ENCODE data around the gene SPECC1L.
"Not testable (repeated sequence)": the region's sequence is repeated elsewhere in the genome, so short reads cannot be mapped to it uniquely, and the experiment has no call there.

The SPECC1L gene

DNA sequence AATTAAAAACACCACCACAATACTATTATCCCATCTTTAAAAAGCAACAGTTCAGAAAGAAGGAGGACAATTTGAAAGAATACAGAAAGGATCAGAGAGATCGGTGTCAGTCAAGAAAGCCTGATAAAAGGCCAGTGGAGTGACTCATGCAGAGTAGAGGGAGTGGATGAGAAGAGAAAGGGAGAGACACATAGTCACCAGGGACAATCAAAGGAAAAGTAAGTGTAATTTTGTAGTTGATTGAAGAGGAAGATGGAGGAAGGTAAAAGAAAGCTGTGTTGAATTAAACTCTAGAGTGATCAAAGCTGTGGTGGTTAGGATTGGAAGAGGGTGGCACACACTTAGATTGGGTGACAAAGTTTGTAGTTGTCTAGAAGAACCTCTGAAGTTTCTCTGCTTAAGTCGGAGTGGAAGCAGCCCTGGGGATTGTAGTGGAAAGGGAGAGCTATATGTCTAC, 14.1 kb downstream of the SPECC1L start:
- DNase-seq (ENCODE audit: low read depth) = no peak

DNA sequence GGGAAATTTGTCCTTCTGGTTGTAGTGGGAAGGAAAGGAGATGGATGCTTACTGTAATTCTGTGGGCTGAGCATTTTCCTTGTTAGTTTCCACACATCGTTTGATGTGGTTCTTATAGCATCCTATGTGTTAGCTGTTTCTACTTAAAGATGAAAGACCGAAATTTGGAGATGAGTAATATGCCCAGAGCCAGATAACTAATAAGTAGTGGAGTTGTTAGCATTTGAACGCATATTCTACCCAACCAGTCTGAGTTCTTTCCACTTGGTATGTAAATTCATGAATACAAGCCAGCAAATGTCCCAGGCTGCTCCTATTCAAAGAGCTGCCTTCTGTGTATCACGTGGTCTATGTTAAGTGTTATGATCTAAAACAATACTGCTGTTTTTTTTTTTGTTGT, 14.6 kb downstream of the SPECC1L start:
- no peak for DNase-seq (ENCODE audit: low read depth)

DNA sequence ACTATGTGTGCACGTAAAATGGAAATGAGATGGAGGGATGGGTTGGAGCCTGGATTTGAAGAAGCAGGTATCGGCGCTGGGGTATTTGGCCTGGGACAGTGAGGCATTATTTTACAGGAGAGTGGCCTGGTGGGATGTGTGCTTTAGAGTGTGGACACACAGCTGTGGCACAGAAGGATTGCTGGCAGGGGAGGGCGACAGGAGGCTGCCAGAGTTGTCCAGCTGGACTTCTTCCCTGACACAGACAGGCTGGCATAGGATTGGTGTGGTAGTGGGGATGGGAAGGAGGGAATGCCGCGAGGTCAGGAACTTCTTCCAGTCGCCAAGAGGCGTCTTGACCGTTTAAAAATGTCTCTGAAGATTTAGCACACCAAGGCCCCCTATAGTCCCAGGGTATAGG, 16.6 kb downstream of the SPECC1L start:
- DNase-seq (ENCODE audit: low read depth) = not testable (repeated sequence)

GRCh38 chr22:24287801-24288200, 17.2 kb downstream of the SPECC1L start:
- not testable (repeated sequence) for DNase-seq (ENCODE audit: low read depth)

GRCh38 chr22:24289114-24289513, 18.5 kb downstream of the SPECC1L start:
- peak; percentile 33 for DNase-seq (ENCODE audit: low read depth)

- DNase-seq (ENCODE audit: low read depth) = no peak
Observed at GRCh38 chr22:24289741-24290163, 19.1 kb downstream of the SPECC1L start.

DNA sequence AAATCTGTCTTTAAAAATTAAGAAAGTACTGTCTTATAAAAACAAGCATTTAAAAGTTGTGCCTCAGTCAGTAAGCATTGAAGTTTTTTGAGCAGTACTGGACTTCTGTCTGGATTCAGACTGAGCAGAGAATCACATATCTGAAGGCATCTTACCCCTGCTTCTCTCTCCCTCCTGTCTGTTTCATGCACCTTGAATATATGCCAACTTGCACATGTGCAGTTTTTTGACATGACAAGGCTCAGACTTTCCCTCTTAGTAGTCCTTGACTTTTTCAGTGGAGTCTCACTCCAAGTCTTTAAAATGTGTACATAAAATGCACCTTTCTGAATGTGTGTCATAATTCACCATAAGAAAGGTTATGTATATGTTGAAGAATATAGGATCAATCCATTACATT, 19.8 kb downstream of the SPECC1L start:
- no peak for DNase-seq (ENCODE audit: low read depth)

DNA sequence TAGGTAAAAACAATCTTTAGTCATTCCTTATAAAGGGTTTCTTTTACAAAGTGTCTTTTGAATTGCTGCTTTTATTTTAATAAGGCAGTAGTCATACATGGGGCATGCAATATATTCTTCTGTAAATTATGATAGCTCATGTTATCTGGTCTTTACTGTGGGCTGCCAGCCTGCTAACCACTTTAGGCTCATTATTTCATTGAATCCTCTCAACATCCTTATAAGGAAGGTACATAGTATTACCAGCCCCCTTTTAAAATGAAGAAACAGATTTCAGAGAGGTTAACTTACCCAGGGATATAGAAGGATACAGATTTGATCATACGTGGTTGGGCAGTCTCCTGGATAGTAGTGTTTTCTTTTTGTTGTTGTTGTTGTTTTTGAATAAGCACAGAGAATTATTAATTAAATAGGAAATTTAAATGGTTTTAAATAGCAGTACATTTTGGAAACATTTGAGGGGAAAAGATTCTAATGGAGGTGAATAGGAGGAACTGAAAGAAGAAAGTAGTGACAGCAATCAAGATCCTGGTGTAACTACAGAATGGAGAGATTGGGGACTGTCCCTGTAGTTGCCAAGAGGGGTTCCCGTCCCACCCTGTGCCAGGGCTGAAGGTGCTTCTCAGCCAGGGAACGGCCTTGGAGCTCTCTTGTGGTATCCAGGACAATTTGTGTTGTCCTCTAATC, 21.0 kb downstream of the SPECC1L start:
- DNase-seq (ENCODE audit: low read depth) = no peak

DNA sequence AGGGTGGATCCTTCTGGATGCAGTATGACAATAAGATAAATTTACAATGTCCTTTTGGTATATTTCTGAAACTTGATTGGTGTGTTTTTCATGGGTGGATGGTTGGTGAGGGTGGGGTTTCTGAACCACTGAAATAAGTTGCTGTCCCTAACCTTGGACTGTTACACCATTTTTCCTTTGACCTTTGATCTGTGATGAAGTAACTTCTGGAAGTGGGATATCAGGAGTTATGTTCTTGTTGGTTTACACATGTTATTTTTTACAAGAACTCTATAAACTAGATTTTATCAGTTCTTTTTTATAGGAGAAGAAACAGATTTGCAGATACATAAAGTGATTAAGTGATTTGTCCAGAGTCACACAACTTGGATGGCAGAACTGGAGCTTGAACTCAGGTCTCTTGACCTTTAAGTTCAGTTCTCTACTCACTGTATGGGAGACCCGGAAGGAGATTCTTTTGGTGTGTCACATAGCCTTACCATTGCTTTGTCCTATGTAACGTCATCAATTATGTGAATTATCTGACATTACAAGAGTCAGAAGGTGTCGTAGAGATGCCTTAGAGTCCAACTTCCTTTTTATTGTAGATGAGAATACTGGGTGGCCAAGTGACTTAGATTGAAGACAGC, 21.7 kb downstream of the SPECC1L start:
- not testable (repeated sequence) for DNase-seq (ENCODE audit: low read depth)

DNA sequence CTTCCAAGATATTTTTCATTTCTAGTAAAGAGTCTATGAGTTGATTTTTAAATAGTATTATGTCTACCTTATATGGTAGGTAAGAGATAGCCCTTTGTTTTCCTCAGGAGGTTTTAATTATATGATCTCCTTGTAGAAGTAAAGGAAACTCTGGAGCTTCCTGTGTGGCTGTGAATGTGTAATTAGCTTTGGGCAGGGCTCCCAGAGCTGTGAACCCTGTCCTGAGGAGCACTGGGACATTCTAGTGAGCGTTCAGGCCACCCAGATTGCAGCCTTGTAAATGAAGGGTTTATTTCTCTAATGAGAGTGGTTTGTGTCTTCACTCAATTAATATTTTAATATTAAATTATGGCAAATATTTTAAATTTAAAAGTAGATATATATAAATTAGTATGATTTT, 24.3 kb downstream of the SPECC1L start:
- not testable (repeated sequence) for DNase-seq (ENCODE audit: low read depth)

GRCh38 chr22:24298497-24299155, 28.0 kb downstream of the SPECC1L start:
- not testable (repeated sequence) for DNase-seq (ENCODE audit: low read depth)

DNA sequence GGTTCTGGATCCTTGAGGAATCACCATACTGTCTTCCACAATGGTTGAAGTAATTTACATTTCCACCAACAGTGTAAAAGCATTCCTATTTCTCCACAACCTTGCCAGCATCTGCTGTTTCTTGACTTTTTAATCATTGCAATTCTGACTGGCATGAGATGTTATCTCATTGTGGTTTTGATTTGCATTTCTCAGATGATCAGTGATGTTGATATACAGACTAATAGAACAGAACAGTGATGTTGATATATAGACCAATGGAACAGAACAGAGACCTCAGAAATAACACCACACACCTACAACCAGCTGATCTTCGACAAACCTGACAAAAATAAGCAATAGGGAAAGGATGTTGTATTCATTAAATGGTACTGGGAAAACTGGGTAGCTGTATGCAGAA, 29.9 kb downstream of the SPECC1L start:
- not testable (repeated sequence) for DNase-seq (ENCODE audit: low read depth)

- no peak for DNase-seq (ENCODE audit: low read depth)
Observed at GRCh38 chr22:24302591-24302990, 32.0 kb downstream of the SPECC1L start.

DNA sequence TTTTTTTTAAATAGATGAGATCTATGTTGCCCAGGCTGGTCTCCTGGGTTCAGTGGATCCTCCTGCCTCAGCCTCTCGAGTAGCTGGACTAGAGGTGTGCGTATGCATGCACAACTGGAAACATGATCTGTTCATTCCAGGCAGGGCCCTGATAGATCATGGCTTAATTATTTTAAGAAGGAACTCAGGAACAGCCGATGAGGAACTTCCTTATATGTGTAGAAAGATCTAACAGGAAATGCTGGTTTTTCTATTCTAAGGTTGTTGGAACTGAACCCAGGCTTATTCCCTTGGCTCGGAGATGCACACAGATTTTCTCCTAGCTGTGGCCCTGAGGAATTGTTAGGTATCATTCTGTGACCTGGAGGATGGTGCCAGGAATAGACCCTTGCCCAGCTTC, 32.4 kb downstream of the SPECC1L start:
- DNase-seq (ENCODE audit: low read depth) = no peak

DNA sequence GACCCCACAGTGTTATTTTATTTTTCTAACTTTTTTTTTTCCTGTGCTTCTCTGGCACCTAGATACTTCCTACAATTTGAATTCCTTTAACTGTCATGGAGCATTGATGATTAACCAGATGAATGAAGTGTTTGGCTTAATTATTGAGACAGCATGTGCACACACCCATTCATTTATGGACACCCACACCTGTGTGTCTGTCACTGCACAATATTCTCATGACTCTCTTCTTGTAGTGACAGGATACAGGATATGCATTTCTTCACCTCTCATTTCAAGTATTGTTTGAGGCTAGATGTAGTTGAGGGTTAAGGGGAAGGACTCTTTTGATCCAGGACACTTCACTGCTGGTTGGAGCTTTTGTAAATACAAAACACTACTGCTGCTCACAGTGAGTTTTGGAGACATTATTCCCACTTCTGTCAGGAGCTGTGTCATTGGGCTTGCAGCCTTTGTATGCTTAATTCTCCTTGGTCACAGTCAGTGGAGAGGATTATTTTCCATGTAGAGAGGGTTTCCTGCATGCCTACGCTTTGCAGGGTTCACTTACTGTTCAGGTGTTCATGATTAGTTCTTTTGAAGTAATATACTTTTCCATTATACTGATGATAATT, 33.5 kb downstream of the SPECC1L start:
- no peak for DNase-seq (ENCODE audit: low read depth)

- no peak for DNase-seq (ENCODE audit: low read depth)
Observed at GRCh38 chr22:24305260-24305692, 34.6 kb downstream of the SPECC1L start.

DNA sequence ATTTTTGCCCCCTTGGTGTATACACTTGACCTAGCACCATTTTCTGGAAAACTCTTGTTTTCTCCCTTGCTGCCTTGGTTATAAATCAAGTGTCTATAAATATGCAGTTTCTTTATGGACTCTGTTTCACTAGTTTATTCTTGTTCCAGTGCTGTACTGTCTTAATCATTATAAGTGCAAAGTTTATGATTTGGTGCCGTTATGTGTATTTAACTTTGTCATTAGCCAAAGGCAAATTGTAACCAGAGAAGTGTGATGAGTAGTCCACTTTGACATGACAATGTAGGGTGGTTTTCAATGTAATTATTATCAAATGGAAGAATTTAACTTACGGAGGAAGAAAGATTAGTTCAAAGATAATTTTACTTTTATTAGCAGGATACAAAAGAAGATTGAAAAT, 40.3 kb downstream of the SPECC1L start:
- DNase-seq (ENCODE audit: low read depth) = no peak

DNA sequence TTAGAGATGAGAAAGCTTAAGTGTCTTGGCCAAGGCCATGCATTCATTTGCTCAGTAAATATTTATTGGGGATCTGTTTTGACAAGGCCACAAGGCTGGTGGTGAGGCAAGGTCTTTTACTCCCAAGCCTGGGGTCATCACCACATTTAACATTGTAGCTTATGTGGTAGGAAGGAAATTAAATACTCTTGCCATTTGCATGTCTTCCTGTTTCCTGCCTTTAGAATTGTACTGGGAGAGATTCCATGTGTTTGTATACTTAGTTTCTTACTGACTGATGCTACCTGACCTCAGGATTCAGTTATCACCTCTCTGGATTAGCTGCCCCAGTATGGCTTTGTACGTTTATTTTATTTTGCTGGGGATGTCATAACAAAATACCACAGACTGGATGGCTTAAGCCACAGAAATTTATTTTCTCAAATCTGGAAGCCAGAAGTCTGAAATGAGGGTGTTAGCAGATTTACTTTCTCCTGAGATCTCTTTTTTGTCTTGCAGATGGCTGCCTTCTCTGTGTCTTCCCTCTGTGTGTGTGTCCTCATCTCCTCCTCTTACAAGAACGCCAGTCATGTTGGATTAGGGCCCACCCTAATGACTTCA, 44.8 kb downstream of the SPECC1L start:
- DNase-seq (ENCODE audit: low read depth) = no peak

DNA sequence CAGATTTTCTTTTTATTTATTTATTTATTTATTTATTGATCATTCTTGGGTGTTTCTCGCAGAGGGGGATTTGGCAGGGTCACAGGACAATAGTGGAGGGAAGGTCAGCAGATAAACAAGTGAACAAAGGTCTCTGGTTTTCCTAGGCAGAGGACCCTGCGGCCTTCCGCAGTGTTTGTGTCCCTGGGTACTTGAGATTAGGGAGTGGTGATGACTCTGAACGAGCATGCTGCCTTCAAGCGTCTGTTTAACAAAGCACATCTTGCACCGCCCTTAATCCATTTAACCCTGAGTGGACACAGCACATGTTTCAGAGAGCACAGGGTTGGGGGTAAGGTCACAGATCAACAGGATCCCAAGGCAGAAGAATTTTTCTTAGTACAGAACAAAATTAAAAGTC, 45.6 kb downstream of the SPECC1L start:
- DNase-seq (ENCODE audit: low read depth) = not testable (repeated sequence)

DNA sequence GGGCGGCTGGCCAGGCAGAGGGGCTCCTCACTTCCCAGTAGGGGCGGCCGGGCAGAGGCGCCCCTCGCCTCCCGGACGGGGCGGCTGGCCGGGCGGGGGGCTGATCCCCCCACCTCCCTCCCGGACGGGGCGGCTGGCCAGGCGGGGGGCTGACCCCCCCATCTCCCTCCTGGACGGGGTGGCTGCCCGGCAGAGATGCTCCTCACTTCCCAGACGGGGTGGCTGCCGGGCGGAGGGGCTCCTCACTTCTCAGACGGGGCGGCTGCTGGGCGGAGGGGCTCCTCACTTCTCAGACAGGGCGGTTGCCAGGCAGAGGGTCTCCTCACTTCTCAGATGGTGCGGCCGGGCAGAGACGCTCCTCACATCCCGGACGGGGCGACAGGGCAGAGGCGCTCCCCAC, 46.9 kb downstream of the SPECC1L start:
- not testable (repeated sequence) for DNase-seq (ENCODE audit: low read depth)

DNA sequence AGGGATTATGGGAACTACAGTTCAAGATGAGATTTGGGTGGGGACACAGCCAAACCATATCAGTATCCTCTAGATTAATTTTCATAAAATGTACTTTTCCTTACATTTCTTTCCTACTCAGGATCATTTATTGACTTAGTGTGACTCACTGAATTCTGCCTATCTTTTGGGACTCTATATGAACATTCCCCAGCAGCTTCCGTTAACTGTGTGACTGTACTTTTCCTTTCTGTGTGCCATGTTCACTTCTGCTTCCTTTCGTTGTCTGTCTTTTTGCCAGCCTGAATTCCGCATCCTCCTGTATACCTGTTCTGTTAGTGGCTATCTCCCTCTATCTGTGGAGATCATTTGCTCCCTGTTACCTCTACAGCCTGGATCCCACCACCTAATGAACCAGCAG, 48.8 kb downstream of the SPECC1L start:
- DNase-seq (ENCODE audit: low read depth) = no peak

GRCh38 chr22:24321999-24322398, 51.4 kb downstream of the SPECC1L start:
- DNase-seq (ENCODE audit: low read depth) = no peak
